ENCODE measurements around the gene GNAT1.

Gene GNAT1

DNA sequence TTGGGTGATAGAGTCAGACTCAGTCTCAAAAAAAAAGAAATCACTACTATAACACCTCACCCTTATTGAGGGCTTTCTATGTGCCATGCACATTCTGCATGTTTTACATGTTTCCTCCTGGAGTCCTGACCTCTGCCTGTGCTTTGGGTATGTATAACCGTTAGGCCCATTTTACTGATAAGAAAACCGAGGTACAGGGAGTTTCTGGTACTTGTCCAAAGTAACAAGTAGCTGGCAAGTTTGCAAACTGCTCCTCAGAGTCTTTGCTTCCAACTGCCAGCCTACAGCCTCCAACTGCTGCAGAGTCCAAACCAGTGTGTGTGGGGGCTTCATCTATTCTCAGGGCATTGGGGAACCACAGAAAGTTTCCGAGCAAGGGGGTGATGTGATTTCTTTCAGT lies 40.9 kb downstream of the GNAT1 start:
- no peak for DNase-seq (ENCODE audit: low read depth in 2 of 2)
- TF ChIP-seq, protein P1, sequence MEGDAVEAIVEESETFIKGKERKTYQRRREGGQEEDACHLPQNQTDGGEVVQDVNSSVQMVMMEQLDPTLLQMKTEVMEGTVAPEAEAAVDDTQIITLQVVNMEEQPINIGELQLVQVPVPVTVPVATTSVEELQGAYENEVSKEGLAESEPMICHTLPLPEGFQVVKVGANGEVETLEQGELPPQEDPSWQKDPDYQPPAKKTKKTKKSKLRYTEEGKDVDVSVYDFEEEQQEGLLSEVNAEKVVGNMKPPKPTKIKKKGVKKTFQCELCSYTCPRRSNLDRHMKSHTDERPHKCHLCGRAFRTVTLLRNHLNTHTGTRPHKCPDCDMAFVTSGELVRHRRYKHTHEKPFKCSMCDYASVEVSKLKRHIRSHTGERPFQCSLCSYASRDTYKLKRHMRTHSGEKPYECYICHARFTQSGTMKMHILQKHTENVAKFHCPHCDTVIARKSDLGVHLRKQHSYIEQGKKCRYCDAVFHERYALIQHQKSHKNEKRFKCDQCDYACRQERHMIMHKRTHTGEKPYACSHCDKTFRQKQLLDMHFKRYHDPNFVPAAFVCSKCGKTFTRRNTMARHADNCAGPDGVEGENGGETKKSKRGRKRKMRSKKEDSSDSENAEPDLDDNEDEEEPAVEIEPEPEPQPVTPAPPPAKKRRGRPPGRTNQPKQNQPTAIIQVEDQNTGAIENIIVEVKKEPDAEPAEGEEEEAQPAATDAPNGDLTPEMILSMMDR (IDR thresholded peaks at IDR 0.05; ENCODE audit: low read depth, low read length), result no peak
- H3K4me3 ChIP-seq (replicated peaks in 1 of 2; ENCODE audit: low read depth in 2 of 2, low read length in 2 of 2), result no peak overlapping the region

DNA sequence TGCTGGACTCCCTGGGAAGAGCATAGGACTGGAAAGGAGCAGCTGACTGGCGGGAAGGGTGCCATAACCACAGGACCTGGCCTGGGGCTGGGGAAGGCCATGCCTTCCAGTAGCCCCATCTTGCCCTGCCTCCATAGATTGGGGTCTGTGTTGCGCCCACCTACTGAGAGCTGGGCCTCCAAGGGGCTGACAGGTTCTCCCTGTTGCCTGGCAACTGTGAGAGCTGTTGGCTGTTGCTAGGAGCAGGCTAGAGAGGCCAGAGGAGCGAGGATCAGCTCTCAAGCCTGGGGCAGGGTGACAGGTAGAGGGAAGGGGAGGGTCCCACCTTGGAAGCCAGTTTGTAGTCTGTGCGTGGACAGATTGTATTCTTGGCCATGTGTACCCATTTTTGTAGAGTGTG lies 41.8 kb downstream of the GNAT1 start:
- no peak overlapping the region for H3K4me3 ChIP-seq (replicated peaks in 1 of 2; ENCODE audit: low read depth in 2 of 2, low read length in 2 of 2)
- TF ChIP-seq, protein P1 (IDR thresholded peaks at IDR 0.05; ENCODE audit: low read depth, low read length), result no peak
- no peak for DNase-seq (ENCODE audit: low read depth in 2 of 2)

DNA sequence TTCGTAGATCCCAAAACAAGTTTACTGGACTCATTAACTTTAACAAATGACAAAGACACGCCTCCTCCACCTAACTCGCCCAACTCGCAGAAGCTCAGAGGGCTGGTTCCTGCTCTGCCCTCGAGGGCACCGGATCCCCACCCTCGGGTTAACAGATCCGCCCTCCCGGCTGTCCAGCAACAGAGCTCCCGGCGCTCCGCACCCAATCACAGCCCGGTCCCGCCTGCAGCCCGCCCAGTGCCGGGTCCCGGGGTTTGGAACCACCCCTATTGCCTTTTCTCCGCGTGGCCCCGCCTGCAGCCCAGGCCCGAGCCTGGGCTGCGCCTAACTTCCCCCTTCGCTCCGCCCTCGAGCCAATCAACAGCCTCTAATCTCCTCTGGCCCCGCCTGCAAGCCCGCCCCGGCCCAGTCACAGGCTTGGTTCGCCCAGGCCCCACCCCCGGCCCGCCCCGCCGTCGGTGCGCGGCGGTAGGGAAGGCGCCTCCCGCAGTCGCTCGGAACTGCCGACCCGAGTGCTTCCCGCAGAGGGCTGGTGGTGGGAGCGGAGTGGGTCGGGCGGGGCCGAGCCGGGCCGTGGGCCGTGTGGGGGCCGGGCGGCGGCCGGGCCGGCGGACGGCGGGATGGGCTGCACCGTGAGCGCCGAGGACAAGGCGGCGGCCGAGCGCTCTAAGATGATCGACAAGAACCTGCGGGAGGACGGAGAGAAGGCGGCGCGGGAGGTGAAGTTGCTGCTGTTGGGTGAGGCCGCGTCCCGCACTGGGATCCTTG lies 44.5 kb downstream of the GNAT1 start, which contains the start of gene GNAI2:
GNAI2 (plus strand) TSS at position 489 of the 768 bp plus-strand sequence; CDS start at position 621, 132 bp downstream.
- TF ChIP-seq, protein P1 (IDR thresholded peaks at IDR 0.05; ENCODE audit: low read depth, low read length), result no peak
- DNase-seq (ENCODE audit: low read depth in 2 of 2), result peak; percentile 98 to 99
- peak within 1 kb of the TSS; percentile 82 to 88 for H3K4me3 ChIP-seq (replicated peaks in 1 of 2; ENCODE audit: low read depth in 2 of 2, low read length in 2 of 2)

DNA sequence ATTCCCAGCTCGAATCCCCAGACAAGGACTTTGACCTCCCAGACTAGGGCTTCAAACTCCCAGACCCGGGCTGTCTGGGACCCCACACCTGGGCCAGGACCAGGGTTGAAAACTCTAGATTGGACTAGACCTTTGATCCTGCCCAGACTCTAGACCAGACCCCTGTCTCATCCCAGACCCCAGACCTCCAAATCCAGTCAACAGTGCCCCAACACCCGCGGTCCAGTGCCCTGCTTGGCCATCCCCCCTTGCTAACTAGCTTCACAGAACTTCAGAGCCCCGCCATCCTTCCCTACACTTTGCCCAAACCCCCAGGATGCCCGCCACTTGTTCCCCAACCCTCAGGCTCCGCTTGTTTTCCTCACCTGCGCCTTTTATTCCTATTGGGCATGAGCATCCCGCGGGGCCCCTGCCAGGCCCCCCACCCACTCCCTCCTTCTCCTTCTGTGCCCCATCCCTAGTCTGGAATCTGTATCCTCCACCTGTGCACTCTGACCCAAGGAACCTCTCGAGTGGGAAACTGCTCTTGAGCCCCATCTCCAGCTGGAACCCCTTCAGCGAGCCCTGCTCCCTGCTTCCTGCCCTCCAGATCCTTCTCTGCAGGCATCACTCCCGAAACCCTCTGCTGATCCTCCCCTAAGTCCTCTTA lies 45.2 kb downstream of the GNAT1 start:
- H3K4me3 ChIP-seq (replicated peaks in 1 of 2; ENCODE audit: low read depth in 2 of 2, low read length in 2 of 2), result peak overlapping the region; percentile 82 to 88
- TF ChIP-seq, protein P1 (IDR thresholded peaks at IDR 0.05; ENCODE audit: low read depth, low read length), result no peak
- no peak for DNase-seq (ENCODE audit: low read depth in 2 of 2)

DNA sequence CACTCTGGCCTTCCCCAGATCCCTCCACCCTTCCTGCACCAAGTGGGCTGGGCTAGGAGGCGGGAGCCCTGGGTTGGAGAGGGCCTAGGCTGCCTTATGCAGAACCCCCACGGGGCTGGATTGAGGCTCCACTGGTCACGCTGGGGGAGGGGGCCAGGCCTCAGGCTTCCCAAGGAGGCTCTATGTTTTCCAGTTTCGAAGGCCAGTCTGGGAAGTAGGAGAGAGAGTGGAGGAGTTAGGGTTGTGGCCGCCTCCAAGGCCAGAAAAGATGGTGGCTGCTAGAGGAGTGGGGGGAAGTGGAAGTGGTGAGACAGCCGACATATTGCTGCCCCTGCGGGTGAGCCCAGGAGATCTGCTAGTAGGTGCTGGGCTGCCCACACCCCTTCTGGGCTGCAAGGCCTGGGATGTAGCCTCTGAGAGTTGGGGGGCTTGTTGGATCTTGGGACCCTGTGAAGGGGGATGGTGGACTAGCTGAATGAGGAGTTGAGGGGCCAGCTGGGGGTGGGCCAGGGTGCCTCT lies 45.8 kb downstream of the GNAT1 start:
- H3K4me3 ChIP-seq (replicated peaks in 1 of 2; ENCODE audit: low read depth in 2 of 2, low read length in 2 of 2), result peak overlapping the region; percentile 82 to 88
- peak; percentile 54 to 70 for DNase-seq (ENCODE audit: low read depth in 2 of 2)
- TF ChIP-seq, protein P1 (IDR thresholded peaks at IDR 0.05; ENCODE audit: low read depth, low read length), result no peak

DNA sequence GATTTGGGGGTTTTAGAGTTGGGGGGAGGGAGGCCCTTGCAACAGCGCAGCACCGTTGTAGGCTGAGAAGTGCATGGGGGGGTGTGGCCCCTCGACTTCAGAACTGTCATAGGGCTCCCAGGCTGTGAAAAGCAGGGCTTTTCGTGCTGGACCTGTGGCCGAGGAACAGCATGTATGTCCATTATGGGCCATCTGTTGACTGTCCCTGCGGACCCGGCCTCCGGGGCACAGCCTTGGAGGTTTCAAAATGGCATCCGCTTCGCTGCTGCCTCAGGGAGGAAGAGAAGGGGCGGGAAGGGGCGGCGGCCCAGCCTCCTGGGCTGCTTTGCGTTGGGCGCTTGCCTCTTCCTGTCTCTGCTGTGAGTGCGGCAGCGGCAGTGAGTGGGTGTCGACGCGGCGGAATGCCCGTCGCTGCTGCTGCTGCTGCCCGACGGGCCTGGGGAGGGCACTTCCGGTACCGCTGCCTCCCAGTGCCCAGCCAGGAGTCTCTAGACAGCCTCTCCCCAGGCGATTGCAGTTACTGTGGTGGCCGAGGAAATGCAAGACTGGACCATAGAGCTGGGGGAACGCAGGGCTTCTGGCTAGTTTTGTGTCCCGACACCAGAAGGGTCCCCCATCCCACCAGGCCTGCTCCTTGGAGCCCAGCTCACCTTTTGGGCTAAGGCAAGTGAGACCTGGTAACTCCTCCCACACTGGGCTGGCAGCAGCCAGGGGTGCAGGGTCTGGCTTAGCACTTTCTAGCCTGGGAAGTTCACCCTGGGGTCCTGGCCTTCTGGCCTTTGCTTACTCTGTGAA lies 46.5 kb downstream of the GNAT1 start:
- peak overlapping the region; percentile 82 to 88 for H3K4me3 ChIP-seq (replicated peaks in 1 of 2; ENCODE audit: low read depth in 2 of 2, low read length in 2 of 2)
- peak; percentile 80 to 88 for DNase-seq (ENCODE audit: low read depth in 2 of 2)
- TF ChIP-seq, protein P1 (IDR thresholded peaks at IDR 0.05; ENCODE audit: low read depth, low read length), result no peak

Data from cardiac fibroblast (primary cell).